GM18505 (cell line): ENCODE measurements around the gene WBP11.
"Not testable (repeated sequence)": the region's sequence is repeated elsewhere in the genome, so short reads cannot be mapped to it uniquely, and the experiment has no call there.

ENCODE experiments used
- ATAC-seq: cut with Tn5 transposase; IDR thresholded peaks from one replicate; pipeline ENCODE4 v1.9.1; 2021; ENCODE audit not compliant: unreplicated experiment
- POLR2A ChIP-seq: IDR thresholded peaks from 4 replicates; pipeline ENCODE4 v1.6.1; 2011; ENCODE audit warnings: borderline replicate concordance; ENCODE audit not compliant: insufficient read depth, insufficient read length; ENCODE audit errors: extremely low read depth

WBP11 gene

DNA sequence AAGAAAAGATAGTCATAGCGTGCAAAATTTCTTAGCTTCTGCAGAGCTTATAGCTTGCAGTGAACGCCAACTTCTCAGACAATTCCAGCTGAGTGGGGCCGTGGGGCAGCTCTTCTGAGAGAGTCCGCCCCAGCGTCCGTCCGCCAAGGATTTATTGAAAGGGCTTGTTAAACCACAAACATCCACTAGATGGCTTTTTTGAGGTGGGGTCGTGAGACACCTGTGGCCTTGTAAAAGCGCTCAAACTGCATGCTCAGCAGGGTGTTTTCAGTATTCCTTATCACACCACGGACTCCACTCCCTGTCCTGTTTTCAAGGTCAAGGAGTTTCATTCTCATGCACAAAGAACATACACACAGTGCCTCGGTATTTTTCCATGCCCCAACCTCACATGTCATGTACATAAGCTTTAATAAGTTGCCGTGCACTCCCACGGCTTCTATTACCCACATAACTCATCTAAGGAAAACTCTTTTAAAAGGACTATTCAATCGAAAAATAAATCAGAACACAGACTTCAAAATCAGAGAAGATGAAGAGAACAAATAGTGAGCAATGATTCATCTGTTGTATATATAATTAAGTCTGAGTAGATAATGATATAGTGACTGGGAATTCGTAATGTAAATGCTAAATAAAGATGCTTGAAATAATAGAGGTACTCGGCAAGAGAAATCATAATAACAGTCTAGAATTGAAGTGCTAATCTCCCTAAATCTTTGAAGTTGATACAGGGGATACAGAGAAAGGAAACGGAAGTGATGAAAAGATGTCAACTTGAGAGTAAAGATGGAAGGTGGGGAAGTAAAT, 46.7 kb downstream of the WBP11 start:
- TF ChIP-seq POLR2A = no peak
- no peak for ATAC-seq

DNA sequence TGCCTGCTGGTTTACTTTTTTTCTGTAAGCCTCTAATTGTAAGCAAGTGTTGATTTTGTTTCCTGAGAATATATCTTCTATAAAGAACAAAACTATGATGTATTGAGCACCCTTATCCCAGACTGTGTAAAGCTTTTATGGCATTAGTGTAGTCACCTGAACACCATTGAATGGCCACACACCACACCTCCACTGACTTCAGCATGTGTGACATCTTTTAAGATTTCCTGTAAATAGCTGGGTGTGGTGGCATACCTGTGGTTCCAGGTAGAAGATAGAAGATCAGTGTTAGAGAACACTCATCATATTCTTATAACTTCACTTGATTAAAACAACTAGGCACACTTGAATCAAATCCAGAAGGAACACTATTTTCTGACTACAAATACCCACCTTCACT, 51.3 kb downstream of the WBP11 start:
- ATAC-seq = no peak

DNA sequence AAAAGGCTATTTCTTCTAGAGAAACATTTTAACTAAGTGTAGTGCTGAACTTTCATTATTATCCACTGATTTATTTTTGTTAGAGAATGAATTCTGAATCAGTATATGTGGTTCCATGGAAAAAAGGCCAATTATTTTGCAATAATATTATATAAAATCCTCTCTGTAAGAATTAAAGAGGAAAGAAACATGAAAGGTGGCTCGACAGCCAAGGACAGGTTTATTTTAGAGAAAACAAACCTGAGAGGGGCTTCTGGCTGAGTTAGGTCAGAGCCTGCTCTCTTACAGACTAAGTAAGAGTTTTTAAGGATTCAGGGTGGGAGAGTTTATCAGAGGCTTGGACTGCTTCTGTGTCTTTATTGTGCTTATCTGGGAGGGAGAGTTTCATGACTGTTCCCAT, 60.2 kb downstream of the WBP11 start:
- ATAC-seq = no peak
- no peak for TF ChIP-seq POLR2A

More for the DNA sequence above, 51.3 kb downstream of the WBP11 start:
- no peak for TF ChIP-seq POLR2A

DNA sequence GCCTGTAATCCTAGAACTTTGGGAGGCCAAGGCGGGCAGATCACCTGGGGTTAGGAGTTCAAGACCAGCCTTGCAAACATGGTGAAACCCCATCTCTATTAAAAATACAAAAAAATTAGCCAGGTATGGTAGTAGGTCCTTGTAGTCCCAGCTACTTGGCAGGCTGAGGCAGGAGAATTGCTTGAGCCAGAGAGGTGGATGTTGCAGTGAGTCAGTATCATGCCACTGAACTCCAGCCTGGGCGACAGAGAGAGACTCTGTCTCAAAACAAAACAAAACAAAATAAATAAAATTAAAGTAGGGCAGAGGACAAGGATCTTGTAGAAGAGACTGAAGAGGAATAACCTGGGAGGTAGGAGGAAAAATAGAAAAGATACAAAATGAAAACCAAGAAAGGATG, 61.3 kb downstream of the WBP11 start:
- no peak for TF ChIP-seq POLR2A
- ATAC-seq = no peak

DNA sequence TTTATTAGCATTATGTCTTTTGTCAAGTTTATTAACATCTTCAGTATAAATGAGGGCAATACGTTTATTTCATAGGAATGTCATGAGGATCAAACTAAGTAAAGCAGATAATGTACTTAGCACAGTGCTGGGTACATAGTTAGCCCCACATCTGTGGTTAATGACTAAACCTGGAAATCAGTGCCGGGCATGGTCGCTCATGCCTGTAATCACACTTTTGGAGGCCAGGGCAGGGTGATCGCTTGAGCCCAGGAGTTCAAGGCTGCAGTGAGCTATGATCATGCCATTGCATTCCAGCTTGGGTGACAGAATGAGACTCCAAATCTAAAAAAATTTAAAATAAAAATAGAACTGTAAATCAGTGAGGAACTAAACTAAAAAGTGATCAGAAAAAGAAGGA, 62.1 kb downstream of the WBP11 start:
- no peak for ATAC-seq

DNA sequence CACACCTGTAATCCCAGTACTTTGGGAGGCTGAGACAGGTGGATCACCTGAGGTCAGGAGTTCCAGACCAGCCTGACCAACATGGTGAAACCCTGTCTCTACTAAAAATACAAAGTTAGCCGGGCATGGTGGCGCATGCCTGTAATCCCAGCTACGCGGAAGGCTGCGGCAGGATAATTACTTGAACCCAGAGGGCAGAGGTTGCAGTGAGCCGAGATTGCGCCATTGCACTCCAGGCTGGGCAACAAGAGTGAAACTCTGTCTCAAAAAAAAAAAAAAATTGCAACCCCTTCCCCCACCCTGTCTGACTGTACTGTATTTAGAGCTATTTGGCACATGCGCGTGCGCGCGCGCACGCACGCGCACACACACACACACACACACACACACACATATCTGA, 66.8 kb downstream of the WBP11 start:
- ATAC-seq = not testable (repeated sequence)

More for the DNA sequence above, 62.1 kb downstream of the WBP11 start:
- no peak for TF ChIP-seq POLR2A
